NCI-H82 treated with DMSO at 0.1 percent for 48 hours (cell line): ENCODE measurements around the gene AFF1.
A peak's percentile ranks its signal among the peaks of the same experiment; 100 is the strongest.
"Not testable (repeated sequence)": the region's sequence is repeated elsewhere in the genome, so short reads cannot be mapped to it uniquely, and the experiment has no call there.

ENCODE experiments used
- DNase-seq: peaks from one replicate; lab custom pipeline; 2025; ENCODE audit not compliant: unreplicated experiment; lab: John Stamatoyannopoulos, UW

The AFF1 gene

GRCh38 chr4:87076690-87077358 lies 142.0 kb downstream of the AFF1 start:
- DNase-seq: no peak

GRCh38 chr4:87077914-87078585 lies 143.2 kb downstream of the AFF1 start:
- peak; percentile 33 for DNase-seq

- DNase-seq: no peak
Measured at GRCh38 chr4:87078987-87079486, 144.2 kb downstream of the AFF1 start.

DNA sequence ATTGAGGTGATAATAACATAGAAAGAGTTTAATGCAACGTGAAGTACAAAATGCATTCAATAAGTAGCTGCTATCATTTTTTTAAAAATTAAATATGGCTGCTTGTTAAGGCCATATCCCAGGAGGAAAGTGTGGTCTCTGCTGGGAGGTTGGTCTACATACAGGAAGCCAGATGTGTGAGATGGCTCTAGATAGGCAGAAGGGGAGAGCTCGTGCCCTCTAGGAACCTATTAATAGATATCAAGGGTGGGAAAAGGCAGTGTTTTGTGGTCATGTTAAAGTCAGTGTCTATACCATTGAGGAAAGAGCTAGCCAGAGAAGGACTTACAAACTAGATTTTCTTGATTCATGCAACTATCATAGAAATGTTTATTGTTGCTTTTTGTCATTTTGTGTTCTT lies 145.2 kb downstream of the AFF1 start:
- no peak for DNase-seq

DNA sequence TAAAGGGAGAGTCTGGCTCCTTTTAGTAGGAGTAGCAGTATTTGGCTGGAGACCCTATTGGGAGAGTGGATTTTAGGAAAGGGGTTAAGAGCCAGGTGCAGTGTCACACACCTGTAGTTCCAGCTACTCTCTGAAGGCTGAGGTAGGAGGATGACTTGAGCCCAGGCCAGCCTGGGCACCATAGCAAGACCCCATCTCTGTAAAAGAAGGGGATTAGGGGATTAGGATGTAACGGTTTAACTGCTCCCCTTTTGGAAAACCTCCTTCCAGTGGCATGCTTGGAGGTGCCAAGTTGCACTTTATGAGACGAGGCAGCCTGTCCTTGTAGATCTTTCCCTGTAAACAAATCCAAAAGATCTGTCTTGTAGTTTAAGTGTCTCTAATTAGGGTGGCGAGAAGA lies 145.7 kb downstream of the AFF1 start:
- no peak for DNase-seq

DNA sequence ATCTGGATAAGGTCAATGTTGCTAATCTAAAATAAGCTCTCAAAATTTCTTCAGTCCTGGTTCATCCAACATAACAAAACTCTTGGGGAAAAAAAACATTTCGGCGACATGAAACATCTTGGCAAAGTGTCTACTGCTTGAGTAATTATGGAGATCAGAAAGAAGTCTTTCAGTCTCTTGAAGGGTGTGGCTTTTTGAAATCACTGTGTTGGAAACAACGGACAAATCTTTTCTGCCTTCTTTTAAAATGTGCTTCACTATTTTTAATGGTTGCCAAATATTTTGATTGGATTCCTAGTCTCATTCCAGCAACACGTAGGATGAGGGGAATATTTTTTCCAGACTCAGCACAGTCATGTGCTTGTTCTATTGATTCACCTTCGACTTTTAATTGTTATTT lies 147.0 kb downstream of the AFF1 start:
- no peak for DNase-seq

DNA sequence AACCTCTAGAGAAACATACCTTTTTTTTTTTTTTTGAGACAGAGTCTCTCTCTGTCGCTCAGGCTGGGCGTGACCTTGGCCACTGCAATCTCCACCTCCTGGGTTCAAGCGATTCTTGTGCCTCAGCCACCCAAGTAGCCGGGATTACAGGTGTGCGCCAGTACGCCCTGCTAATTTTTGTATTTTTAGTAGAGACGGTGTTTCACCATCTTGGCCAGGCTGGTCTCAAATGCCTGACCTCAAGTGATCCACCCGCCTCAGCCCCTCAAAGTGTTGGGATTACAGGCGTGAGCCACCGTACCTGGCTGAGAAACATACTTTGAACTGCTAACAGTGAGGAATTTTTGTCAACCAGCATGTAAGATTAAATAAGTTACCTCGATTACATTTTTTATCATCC lies 150.9 kb downstream of the AFF1 start:
- DNase-seq: not testable (repeated sequence)

- DNase-seq: no peak
Measured at GRCh38 chr4:87086143-87086805, 151.5 kb downstream of the AFF1 start.

GRCh38 chr4:87087015-87087414 lies 152.2 kb downstream of the AFF1 start:
- no peak for DNase-seq

DNA sequence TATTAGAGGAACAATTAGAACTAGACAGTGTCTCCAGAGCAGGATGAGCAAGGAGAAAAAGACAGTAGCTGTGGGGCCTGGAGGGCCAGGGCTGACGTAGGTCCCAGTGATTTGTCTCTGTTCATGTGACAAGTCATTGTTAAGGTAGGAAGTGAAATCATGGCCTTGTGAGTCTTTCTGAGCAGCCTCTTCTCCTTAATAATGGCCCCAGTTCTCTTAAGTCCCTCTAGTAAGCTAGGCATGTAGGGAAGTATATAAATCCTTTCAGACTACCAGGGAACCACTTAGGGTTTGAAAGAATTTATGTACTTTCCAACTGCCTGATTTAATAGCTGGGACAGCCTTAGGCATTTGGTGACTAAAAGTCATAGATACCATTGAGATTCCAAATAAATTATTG lies 152.6 kb downstream of the AFF1 start:
- DNase-seq: no peak

DNA sequence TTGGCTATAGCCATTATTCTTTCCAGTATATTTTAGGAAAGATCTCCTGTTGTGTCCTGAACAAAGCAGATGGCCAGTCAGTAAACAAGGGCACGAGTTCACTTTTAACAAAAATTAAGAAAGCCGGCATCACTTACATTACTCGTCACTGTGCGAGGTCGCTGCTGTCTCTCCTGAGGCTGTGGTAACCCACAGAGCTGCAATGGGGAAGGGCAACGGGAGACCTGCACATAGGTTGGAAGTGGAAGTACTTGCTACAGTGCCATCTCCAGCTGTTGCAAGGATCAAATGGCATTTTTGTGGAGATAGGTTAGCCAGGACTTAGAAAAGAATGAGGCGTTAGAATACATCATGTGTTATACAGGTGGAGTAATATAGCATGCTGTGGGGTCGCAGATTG lies 153.4 kb downstream of the AFF1 start:
- no peak for DNase-seq

- DNase-seq: no peak
Measured at GRCh38 chr4:87089368-87089767, 154.6 kb downstream of the AFF1 start.

GRCh38 chr4:87090305-87090704 lies 155.5 kb downstream of the AFF1 start:
- no peak for DNase-seq

DNA sequence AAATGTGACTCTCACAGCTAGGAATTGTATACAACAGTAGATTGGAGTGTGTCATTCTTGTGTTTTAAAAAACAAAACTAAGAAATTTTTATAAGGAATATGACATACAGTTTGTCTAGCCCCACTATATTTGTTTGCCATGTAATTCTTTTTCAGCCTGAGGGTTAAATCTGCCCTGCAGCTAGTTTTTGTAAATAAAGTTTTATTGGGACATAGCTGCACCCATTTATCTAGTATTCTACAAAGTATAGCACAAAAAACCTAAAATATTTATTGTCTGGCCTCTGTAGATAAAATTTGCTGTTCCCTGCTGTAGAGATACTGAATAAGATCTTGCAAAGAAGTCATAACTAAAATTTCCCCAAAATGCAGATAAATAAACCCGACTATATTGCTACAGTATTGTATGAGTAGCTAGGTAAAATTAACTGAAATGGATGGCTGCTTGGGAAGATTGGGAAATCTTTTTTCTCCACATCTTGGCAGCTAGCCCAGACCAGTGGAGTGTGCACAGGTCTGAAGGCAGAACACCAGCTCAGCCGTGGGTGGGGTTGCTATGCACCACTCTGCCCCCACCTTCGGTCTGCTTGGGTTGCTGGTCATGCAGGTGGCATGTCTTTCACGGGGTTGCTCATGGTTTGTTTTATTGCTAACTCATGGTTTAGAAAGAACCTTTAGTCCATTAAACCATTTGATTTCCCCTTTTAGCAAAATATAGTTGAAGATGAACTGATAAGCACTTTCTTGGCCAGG lies 157.8 kb downstream of the AFF1 start:
- no peak for DNase-seq

- DNase-seq: peak; percentile 28
Measured at GRCh38 chr4:87093443-87094123, 158.8 kb downstream of the AFF1 start.

DNA sequence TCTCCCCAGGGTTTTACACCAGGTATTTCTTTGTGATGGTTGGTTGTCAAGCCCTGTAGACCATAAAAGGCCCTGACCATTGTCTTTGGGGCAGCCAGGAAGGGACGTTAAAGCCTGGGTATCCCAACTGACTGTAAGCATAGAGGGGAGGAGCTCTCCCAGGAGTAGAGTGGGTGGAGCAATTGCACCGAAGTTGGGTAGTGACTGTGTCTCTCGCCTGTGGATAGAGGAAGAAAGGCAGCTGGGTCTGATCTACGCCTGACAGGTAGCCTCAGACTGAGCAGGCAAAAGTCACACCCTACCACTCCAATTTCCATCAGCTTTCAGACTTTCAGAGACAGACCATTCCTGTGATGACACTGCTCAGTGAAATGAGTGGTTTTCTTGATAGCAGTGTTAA lies 162.3 kb downstream of the AFF1 start:
- no peak for DNase-seq

DNA sequence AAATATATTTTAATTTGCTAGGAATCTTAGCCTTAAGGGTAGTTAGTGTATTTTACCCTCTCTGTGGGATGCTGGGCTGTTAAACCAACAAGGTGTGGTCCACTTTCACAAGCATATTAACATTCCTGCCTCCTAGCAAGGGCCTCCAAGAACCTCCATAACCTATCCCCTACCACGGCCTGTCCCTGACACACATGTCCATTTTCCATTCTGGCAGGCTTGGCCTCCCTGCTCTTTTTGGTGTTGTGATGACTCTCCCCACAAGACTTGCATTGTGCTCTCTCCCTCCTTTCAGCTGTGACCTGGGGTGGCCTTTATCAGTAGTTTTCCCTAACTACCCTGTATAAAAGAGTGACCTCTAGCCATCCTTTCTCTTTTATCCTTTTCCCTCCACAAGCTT lies 165.4 kb downstream of the AFF1 start:
- DNase-seq: no peak

- no peak for DNase-seq
Measured at GRCh38 chr4:87101543-87102199, 166.9 kb downstream of the AFF1 start.

DNA sequence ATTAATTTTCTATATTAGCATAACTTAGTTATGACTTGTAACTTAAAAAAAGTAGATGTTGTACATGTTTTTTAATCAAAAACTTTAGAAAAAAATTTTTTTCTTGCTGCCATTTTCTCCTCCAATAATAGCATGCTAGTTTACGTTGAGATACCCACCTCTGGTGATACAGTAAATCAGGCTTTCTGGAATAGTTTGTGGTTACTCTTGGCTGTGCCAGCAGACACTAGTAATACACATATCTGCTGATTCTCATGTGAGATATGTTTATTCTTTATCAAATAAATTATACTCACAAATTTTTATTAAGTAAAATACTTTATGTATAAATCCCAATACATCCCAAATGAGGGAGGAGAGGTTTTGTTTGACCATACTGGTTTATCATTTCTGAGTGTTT lies 168.3 kb downstream of the AFF1 start:
- DNase-seq: no peak

DNA sequence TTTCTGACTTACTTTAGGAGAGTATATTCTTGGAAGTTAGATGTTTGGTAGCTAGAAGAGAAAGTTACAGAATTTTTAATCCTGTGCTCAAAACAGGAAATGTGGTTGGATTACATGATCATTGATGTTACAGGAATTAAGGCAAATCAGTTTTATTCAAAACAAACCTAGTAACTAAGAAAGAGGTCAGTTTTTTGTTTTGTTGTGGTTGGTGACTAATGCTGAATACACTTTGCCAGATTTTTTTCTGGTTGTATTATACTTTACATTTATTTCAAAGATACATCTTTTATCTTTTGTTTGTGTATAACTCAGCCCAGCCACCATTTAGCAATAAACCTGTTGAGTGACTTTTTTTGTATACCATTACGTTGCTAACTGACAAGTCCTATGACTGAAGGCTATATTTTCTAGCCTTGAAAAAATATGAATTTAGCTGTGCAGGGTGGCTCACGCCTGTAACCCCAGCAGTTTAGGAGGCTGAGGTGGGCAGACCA lies 168.9 kb downstream of the AFF1 start:
- no peak for DNase-seq
